ENCODE results near the gene ZNF536.

DNA sequence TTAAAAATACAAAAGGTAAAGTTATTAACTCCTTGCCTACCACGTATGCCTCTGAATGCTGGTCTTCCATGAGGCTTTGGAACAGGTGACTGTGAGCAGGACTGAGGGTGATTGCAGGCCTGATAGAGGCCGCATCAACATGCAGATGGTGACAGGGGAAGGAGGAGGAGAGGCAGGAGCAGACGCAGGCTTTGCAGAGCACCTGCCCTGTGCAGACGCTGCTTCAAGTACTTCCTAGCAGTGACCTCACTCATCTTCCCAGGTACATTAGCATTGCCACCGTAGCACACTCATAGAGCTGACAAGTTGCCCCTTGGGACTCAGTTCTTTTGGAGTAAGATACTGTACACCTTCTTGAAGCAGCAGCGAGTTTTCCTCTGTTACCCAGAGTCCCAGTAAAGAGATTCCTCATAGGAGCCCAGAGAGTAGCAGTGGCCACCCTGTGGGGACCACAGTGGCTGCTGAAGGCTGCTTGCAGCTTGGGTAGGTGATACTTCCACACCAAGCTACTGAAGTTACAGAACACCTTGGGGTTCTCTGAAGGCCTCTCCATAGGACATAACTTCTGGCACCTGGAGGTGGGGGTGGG lies 56.0 kb downstream of the ZNF536 start:
- TF ChIP-seq, protein P1, sequence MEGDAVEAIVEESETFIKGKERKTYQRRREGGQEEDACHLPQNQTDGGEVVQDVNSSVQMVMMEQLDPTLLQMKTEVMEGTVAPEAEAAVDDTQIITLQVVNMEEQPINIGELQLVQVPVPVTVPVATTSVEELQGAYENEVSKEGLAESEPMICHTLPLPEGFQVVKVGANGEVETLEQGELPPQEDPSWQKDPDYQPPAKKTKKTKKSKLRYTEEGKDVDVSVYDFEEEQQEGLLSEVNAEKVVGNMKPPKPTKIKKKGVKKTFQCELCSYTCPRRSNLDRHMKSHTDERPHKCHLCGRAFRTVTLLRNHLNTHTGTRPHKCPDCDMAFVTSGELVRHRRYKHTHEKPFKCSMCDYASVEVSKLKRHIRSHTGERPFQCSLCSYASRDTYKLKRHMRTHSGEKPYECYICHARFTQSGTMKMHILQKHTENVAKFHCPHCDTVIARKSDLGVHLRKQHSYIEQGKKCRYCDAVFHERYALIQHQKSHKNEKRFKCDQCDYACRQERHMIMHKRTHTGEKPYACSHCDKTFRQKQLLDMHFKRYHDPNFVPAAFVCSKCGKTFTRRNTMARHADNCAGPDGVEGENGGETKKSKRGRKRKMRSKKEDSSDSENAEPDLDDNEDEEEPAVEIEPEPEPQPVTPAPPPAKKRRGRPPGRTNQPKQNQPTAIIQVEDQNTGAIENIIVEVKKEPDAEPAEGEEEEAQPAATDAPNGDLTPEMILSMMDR (IDR thresholded peaks at IDR 0.05) = no peak
- no peak for TF ChIP-seq POLR2A (IDR thresholded peaks at IDR 0.05)

Data from Peyer's patch (tissue), 4 donors.